Heart left ventricle (tissue), 16 donors: ENCODE measurements around the gene SPPL2B. TPM values are rescaled to one million over a fixed set of nuclear protein-coding genes. Genes with fewer than 3 reads are reported as not detected.

Experiments
- ATAC-seq, 4 donors: fragments of 200-7000 bp; cut with Tn5 transposase; one replicate each; pipeline ENCODE4 v1.9.1; 2020 to 2022; ENCODE audit warnings: moderate library complexity in 4 of 4, mild to moderate bottlenecking in 3 of 4, moderate number of reproducible peaks in 1 of 4
- DNase-seq, 5 donors: peaks; one replicate each; pipeline ENCODE4 v3.0.0-alpha.2; 2020
- H3K27ac ChIP-seq, 12 donors: fragments of 200-600 bp; sonication (generic) in 4 of 12; one replicate each; pipeline versions ENCODE4 v1.5.0 to v1.8.0; 2016 to 2022; ENCODE audit warnings: mild to moderate bottlenecking in 2 of 12
- H3K27me3 ChIP-seq, 9 donors: fragments of 200-600 bp; sonication (generic) in 2 of 9; one replicate each; pipeline versions ENCODE4 v1.5.1 to v1.8.0; 2016 to 2022; ENCODE audit warnings: mild to moderate bottlenecking in 3 of 9
- H3K36me3 ChIP-seq, 9 donors: fragments of 200-600 bp; sonication (generic) in 2 of 9; one replicate each; pipeline versions ENCODE4 v1.5.0 to v1.8.0; 2018 to 2022; ENCODE audit warnings: mild to moderate bottlenecking in 2 of 9
- H3K4me1 ChIP-seq, 12 donors: fragments of 200-600 bp; sonication (generic) in 4 of 12; one replicate each; pipeline versions ENCODE4 v1.5.0 to v1.8.0; 2016 to 2022; ENCODE audit warnings: mild to moderate bottlenecking in 3 of 12
- H3K4me3 ChIP-seq, 12 donors: fragments of 200-600 bp; sonication (generic) in 4 of 12; one replicate each; pipeline versions ENCODE4 v1.5.0 to v1.8.0; 2017 to 2022; ENCODE audit warnings: mild to moderate bottlenecking in 9 of 12, moderate library complexity in 4 of 12
- H3K9me3 ChIP-seq, 12 donors: fragments of 200-600 bp; sonication (generic) in 4 of 12; one replicate each; pipeline versions ENCODE4 v1.5.0 to v1.8.0; 2016 to 2022; ENCODE audit warnings: mild to moderate bottlenecking in 1 of 12
- POLR2A ChIP-seq, 2 donors: fragments of 450-650 bp; IDR thresholded peaks; one replicate each; pipeline ENCODE4 v1.6.1; 2017; ENCODE audit warnings: antibody characterized with exemption in 2 of 2, mild to moderate bottlenecking in 2 of 2, moderate library complexity in 2 of 2
- WGBS, 4 donors: extraction: QIAGEN DNeasy Blood & Tissue Kit in 2 of 4; methylation state at CpG; one replicate each; pipeline versions ENCODE4 v1.1.5 to v1.1.7; 2013 to 2018; 5-methylcytosine and 5-hydroxymethylcytosine counted together
- intact Hi-C, 10 donors: fragments of 100-400 bp; cut with DNase I; formaldehyde crosslinking; loops; one replicate each; pipeline versions ENCODE4 v1.11.1 to v1.14.2; 2022
- polyA plus RNA-seq, 2 donors: library from polyadenylated mRNA; stranded (reverse); fragments of 200-250 nt; gene quantifications; one replicate each; pipeline ENCODE4 v1.2.3, GENCODE V29; 2013
- total RNA-seq, 9 donors: library from RNA; depleted of rRNA in 2 of 9; stranded (reverse); fragments of >200 nt in 2 of 9; fragmentation: NEBNext Ultra II Directional in 3 of 9; extraction: Animal tissue kit (Norgen Biotek cat#: 25700) in 3 of 9; gene quantifications; one replicate each; pipeline versions ENCODE4 v1.1.0 to v1.2.4, GENCODE V29; 2016 to 2023
- TF ChIP-seq, protein P1 (sequence below), 12 donors: fragments of 200-600 bp; sonication (generic) in 4 of 12; IDR thresholded peaks; one replicate each; pipeline versions ENCODE4 v1.5.0 to v1.8.0; 2018 to 2022; ENCODE audit warnings: antibody characterized with exemption in 12 of 12, mild to moderate bottlenecking in 5 of 12
- donor health status: ischemic (EF 13 %, LVEDD 7.1; RV severe dilation, severe dysfunction).
- donor health status: healthy with polysubstance abuse.
- donor health status: DM: no; HTN: yes; CAD: no.
- donor health status: DM: no; HTN: no; CAD: no.
- donor health status: ischemic (EF 25% LVEDD 6.9; RV normal size, moderate dysfunction).
- donor health status: ischemic (EF 25% LVEDD 5.7; RV mildly dilated, moderate dysfunction).
- donor health status: healthy.
- donor health status: DM: yes; HTN: yes; CAD: no.
- donor health status: ischemic (EF 35%, LVEDD 5.7; RV mildly dilated, moderate dysfunction).
- donor health status: nonischemic (EF 11% LVEDD 7.7; RV severe dilation, severe dysfunction).
- donor health status: DM: yes; HTN: yes; CAD: no.
- donor health status: PGD.
- donor health status: ischemic (EF 29% LVEDD 5.4; RV normal size, mild dysfunction).
- donor health status: nonischemic (EF 23%, LVEDD 6.1; RV moderate dilation, normal function).

The SPPL2B gene
- total and polyA plus RNA-seq, 11 donors = 17.6 to 31.2 (median 21.6) TPM

DNA sequence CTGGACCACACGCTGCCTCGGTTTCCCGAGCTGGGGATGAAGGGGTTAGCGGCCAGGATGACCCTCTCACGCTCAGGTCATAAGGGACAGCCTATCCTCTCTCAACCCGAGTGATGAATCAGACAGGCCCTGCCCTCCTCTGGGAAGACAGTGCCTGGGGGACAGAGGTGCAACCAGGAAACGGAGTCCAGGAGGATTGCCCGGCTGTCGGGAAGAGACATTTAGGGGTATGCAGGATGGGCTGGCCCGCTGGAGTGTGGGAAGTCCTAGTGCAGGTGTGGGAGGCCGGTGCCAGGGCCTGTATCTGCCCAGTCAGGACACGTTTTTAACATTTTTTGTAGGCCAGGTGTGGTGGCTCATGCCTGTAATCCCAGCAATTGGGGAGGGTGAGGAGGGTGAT lies 8.4 kb upstream of the SPPL2B start:
- WGBS, 4 donors = 79 to 83% (median 79%) methylated on average over 11 to 12 of the region's 12 CpGs
- H3K27ac ChIP-seq = no peak overlapping the region

DNA sequence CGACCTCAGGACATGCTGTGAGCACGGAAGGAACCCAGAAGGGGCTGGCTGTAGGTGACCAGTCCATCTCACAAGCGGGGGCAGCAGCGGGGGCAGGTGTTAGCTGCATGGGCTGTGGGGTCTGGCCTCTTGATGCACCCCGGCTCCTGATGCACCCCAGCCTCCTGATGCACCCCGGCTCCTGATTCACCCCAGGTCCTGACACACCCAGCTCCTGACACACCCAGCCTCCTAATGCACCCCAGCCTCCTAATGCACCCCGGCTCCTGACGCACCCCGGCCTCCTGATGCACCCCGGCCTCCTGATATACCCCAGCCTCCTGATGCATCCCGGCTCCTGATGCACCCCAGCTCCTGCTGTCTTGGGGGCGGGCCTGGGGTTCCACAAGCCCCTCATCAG lies 7.5 kb upstream of the SPPL2B start:
- H3K36me3 ChIP-seq = peaks cover 0 to 47% (median 14%) of the 10 kb centered on the region in 9 donors
- ATAC-seq = no peak
- peaks cover 0 to 13% (median 7%) of the 10 kb centered on the region in 12 donors for H3K4me1 ChIP-seq
- no peaks in the 10 kb centered on the region for H3K27me3 ChIP-seq
- no peak overlapping the region for H3K27ac ChIP-seq
- H3K9me3 ChIP-seq = no peaks in the 10 kb centered on the region
- no peak overlapping the region for H3K4me3 ChIP-seq
- TF ChIP-seq POLR2A (IDR thresholded peaks at IDR 0.05) = no peak
- TF ChIP-seq, protein P1, sequence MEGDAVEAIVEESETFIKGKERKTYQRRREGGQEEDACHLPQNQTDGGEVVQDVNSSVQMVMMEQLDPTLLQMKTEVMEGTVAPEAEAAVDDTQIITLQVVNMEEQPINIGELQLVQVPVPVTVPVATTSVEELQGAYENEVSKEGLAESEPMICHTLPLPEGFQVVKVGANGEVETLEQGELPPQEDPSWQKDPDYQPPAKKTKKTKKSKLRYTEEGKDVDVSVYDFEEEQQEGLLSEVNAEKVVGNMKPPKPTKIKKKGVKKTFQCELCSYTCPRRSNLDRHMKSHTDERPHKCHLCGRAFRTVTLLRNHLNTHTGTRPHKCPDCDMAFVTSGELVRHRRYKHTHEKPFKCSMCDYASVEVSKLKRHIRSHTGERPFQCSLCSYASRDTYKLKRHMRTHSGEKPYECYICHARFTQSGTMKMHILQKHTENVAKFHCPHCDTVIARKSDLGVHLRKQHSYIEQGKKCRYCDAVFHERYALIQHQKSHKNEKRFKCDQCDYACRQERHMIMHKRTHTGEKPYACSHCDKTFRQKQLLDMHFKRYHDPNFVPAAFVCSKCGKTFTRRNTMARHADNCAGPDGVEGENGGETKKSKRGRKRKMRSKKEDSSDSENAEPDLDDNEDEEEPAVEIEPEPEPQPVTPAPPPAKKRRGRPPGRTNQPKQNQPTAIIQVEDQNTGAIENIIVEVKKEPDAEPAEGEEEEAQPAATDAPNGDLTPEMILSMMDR (IDR thresholded peaks at IDR 0.05) = no peak
- no peak for DNase-seq
- WGBS, 4 donors = 84 to 94% (median 91%) methylated on average over 7 to 12 of the region's 12 CpGs
- intact Hi-C loops = loop anchor here in 1 of 10 donors (2.0 kb wide), 1 partner anchor 64 kb away; no protein-coding TSS in a partner anchor

More for the DNA sequence above, 8.4 kb upstream of the SPPL2B start:
- H3K4me1 ChIP-seq = peaks cover 0 to 14% (median 7%) of the 10 kb centered on the region in 12 donors
- TF ChIP-seq POLR2A (IDR thresholded peaks at IDR 0.05) = no peak
- TF ChIP-seq, protein P1 (IDR thresholded peaks at IDR 0.05) = no peak
- peaks cover 0 to 40% (median 14%) of the 10 kb centered on the region in 9 donors for H3K36me3 ChIP-seq
- ATAC-seq (no peak), DNase-seq (no peak)
- no peaks in the 10 kb centered on the region for H3K27me3 ChIP-seq
- no peak overlapping the region for H3K4me3 ChIP-seq
- H3K9me3 ChIP-seq = peaks cover 0 to 7% (median 0%) of the 10 kb centered on the region in 12 donors
- intact Hi-C loops = loop anchor here in 1 of 10 donors (2.0 kb wide), 1 partner anchor 65 kb away; no protein-coding TSS in a partner anchor

DNA sequence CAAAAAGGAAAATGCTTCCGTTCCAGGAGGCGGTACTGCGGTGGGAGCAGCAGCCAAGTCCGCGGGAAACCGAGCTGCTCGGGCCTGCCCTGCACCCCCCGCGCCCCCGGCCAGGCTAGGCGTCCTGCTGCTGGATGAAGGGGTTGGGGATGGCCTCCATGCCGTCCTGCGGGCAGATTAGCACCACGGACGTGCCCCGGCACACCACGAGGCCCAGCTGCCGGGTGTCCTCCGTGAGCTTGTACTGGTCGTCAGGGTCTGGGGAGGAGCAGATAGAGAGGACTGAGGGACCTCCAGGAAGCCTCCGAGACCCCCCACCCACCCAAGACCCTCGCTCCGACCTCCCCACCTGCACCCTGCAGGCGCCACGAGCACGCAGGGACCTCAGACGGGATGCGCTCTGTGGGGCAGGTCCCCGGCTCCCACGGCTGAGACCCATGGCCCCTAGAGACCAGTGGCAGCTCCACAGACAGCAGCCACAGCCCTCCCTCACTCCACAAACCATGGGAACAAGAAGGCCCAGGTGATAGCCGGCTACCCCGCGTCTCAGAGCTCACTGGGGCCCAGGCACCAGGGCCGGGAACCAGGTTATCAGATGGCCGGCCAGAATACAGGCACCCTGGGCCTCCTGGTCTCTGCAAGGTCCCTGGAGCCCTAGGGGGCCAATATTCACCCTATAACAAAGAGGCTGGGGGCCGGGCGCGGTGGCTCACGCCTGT lies 6.8 kb upstream of the SPPL2B start:
- peaks cover 0 to 48% (median 14%) of the 10 kb centered on the region in 9 donors for H3K36me3 ChIP-seq
- H3K27ac ChIP-seq = no peak overlapping the region
- intact Hi-C loops = loop anchor here in 1 of 10 donors (2.0 kb wide), 1 partner anchor 63 kb away; no protein-coding TSS in a partner anchor
- no peaks in the 10 kb centered on the region for H3K9me3 ChIP-seq
- peaks cover 0 to 13% (median 7%) of the 10 kb centered on the region in 12 donors for H3K4me1 ChIP-seq
- WGBS, 4 donors = 87 to 93% (median 89%) methylated on average over 16 to 39 of the region's 39 CpGs
- TF ChIP-seq, protein P1 (IDR thresholded peaks at IDR 0.05) = no peak
- TF ChIP-seq POLR2A (IDR thresholded peaks at IDR 0.05) = no peak
- no peak overlapping the region for H3K4me3 ChIP-seq
- DNase-seq (no peak), ATAC-seq (no peak)
- no peaks in the 10 kb centered on the region for H3K27me3 ChIP-seq

DNA sequence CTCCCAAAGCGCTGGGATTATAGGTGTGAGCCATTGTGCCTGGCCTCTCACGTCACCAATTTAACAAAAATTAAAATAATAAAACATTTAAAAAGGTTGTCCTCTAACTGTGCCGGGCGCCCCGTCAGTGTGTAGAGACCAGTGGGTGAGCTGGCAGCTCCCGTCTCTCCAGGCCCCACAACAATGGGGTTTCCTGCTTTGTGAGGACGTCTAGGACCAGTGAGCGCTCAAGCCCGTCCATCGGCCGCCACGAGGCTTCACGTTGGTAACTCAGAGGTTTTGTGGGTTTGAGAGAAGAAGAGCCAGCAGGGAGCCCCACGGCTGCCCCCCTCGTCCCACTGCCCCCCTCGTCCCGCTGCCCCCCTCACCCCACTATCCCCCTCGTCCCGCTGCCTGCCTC lies 4.8 kb upstream of the SPPL2B start:
- Histone ChIP-seq H3K9me3 (no peaks in the 10 kb centered on the region), H3K4me3 (no peak overlapping the region), H3K27ac (no peak overlapping the region), H3K27me3 (no peaks in the 10 kb centered on the region), H3K4me1 (peaks cover 0 to 17% (median 12%) of the 10 kb centered on the region in 12 donors), H3K36me3 (peaks cover 0 to 48% (median 14%) of the 10 kb centered on the region in 9 donors)
- TF ChIP-seq, protein P1 (IDR thresholded peaks at IDR 0.05) = no peak
- TF ChIP-seq POLR2A (IDR thresholded peaks at IDR 0.05) = no peak
- DNase-seq (no peak), ATAC-seq (no peak)
- WGBS, 4 donors = 93 to 95% (median 93%) methylated on average over 18 to 19 of the region's 19 CpGs
- intact Hi-C loops = no loop called here
